ENCODE data around the gene EPB41L4A. TPM values are rescaled to one million over a fixed set of nuclear protein-coding genes. Genes with fewer than 3 reads are reported as not detected.

EPB41L4A gene
- total RNA-seq, 2 donors from 2014 or later = 0.27 TPM; not detected in 1

DNA sequence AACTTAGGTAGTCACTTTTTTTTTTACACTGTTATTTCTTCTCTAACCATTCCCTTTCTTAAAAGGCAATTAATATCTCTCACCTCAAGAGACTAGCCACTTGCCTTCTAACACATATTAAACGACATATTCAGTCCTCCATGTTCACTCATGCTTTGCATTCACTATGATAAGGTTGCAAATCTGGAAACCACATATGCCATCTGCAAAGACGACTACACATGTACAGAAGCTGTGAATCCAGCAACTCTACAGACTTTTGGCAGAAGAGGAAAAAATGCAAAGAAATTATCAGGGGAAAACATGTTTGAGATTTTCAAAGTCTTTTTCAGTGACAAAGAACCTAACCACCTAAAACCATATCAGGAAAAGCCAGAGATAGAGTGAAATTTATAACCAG is 112.1 kb downstream of the EPB41L4A start:
- Mint-ChIP-seq H3K27ac (no peak overlapping the region), H3K9me3 (no peaks in the 10 kb centered on the region), H3K36me3 (no peaks in the 10 kb centered on the region)
- ATAC-seq (no peak), DNase-seq (ENCODE audit: low spot score in 2 of 2) (no peak)

DNA sequence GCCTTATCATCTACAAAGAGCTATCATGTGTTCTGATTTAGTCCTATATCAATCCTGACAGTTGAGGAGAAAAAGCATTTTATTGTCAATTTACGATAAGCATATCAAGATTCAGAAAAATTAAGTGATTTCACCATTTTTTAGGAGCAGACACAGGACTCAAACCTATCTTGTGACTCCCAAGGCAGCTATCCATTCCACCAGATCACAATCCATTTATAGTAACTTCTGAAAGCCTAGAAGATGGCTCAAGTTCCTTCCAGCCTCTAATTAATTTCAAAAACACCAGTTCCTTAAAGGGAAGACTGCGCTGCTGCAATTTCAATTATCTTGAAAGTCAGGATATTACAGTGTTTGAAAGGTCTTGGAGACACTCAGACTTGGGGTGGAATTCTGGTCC is 114.3 kb downstream of the EPB41L4A start:
- Mint-ChIP-seq H3K27ac (no peak overlapping the region), H3K36me3 (no peaks in the 10 kb centered on the region), H3K9me3 (peaks cover 0 to under 1% of the 10 kb centered on the region in 2 donors)
- DNase-seq (ENCODE audit: low spot score in 2 of 2) (no peak), ATAC-seq (no peak)

DNA sequence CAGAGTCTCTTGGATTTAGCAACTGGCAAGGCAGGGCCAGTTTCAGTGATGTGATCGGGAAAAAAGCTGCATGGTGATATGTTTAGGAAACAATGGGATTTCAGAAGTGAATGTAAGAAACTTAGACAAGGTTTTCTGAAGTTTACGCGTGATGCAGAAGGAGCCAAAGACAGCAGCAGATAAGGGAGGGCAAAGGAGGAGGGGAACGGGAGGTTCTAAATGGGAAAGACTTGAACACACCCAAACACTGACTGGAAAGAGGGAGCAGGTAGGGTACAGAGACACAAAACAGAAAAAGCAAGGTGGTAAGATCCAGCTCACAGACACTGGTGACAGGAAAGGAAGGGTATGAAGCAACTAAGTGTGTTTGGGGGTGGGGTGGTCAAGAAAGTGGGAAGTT is 115.4 kb downstream of the EPB41L4A start:
- Mint-ChIP-seq H3K9me3 (peaks cover 6 to 9% of the 10 kb centered on the region in 2 donors), H3K27ac (no peak overlapping the region), H3K36me3 (peaks cover 4 to 6% of the 10 kb centered on the region in 2 donors)
- DNase-seq (ENCODE audit: low spot score in 2 of 2) (no peak), ATAC-seq (no peak)

DNA sequence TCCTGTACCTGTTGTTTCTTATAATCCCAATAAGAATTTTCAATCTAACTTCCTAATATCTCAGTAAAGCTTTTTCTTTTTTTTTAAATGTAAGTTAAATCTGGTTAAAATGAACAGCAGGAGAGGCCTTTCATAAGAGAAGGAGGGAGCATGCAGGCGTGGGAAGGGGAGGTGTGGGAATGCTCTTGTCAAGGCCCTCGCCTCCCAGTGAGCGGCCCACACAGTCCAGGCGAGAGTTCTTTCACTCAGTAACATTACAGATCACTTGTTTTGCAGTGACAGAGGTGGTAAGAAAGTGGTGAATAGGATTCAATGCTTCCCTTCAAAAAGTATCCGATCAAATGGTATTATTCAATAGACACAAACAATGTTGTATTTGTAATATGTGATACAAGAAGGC is 125.0 kb downstream of the EPB41L4A start:
- Mint-ChIP-seq H3K9me3 (peaks cover 12 to 13% of the 10 kb centered on the region in 2 donors), H3K36me3 (peaks cover 6 to 12% of the 10 kb centered on the region in 2 donors), H3K27ac (no peak overlapping the region)
- DNase-seq (ENCODE audit: low spot score in 2 of 2) = no peak
- no peak for ATAC-seq

DNA sequence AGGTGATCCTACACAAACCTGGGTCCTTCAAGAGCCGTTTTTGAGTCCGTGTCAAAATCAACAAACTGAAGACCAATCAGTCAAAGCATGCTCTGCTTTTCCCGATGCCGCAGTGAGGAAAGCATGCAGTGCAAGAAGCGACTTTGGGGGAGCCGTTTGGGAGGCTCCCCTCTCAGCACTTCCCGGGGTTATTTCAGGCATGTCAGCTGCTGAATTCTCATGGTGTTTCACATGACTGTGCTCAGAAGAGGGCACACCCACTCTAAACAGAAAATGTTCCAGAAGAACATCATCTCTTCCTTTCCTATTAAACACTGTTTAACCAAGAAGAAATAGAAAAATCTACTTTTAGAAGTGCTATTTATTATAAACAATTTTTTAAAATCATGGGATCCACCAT is 125.5 kb downstream of the EPB41L4A start:
- peaks cover 7 to 8% of the 10 kb centered on the region in 2 donors for H3K9me3 Mint-ChIP-seq
- ATAC-seq (no peak), DNase-seq (ENCODE audit: low spot score in 2 of 2) (no peak)
- H3K36me3 Mint-ChIP-seq = peaks cover under 1 to 7% of the 10 kb centered on the region in 2 donors
- no peak overlapping the region for H3K27ac Mint-ChIP-seq

DNA sequence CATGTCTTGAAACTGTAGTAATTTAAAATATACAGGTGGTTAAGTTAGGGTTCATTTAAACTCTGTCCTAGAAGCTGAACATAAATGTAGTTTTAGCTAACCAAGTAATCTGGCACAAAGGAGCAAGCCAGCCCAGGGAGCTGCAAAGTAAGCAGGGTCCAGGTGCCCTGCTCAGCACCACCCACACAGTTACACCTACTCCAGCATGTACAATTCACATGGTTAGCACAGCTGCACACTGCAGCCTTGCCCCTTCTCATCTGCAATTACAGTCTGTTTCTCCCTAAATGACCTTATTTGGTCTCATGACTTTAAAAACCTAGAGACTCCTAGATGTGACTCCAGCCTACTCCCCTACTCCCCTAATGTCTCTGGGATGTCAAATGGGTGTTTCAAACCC is 128.4 kb downstream of the EPB41L4A start:
- no peaks in the 10 kb centered on the region for H3K9me3 Mint-ChIP-seq
- no peak overlapping the region for H3K27ac Mint-ChIP-seq
- ATAC-seq (no peak), DNase-seq (ENCODE audit: low spot score in 2 of 2) (no peak)
- no peaks in the 10 kb centered on the region for H3K36me3 Mint-ChIP-seq

DNA sequence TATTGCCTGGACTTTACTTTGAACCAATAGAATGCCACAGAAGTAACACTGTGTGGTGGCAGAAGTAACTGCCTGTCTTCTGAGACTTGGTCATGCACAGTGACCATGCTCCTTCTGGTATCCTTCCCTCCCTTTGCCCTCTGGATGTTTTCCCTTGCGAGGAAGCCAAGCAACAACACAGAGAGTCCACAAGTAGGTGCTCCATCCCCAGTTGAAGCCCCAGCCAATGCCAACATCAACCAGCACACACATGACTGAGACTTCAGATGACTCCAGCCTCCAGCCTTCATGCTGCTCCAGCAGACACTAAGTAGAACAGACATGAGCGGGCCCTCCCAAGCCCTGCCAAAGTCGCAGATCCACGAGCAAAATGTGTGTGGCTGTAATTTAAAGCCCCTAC is 129.6 kb downstream of the EPB41L4A start:
- ATAC-seq (no peak), DNase-seq (ENCODE audit: low spot score in 2 of 2) (no peak)
- H3K27ac Mint-ChIP-seq = no peak overlapping the region
- H3K36me3 Mint-ChIP-seq = no peaks in the 10 kb centered on the region
- no peaks in the 10 kb centered on the region for H3K9me3 Mint-ChIP-seq

DNA sequence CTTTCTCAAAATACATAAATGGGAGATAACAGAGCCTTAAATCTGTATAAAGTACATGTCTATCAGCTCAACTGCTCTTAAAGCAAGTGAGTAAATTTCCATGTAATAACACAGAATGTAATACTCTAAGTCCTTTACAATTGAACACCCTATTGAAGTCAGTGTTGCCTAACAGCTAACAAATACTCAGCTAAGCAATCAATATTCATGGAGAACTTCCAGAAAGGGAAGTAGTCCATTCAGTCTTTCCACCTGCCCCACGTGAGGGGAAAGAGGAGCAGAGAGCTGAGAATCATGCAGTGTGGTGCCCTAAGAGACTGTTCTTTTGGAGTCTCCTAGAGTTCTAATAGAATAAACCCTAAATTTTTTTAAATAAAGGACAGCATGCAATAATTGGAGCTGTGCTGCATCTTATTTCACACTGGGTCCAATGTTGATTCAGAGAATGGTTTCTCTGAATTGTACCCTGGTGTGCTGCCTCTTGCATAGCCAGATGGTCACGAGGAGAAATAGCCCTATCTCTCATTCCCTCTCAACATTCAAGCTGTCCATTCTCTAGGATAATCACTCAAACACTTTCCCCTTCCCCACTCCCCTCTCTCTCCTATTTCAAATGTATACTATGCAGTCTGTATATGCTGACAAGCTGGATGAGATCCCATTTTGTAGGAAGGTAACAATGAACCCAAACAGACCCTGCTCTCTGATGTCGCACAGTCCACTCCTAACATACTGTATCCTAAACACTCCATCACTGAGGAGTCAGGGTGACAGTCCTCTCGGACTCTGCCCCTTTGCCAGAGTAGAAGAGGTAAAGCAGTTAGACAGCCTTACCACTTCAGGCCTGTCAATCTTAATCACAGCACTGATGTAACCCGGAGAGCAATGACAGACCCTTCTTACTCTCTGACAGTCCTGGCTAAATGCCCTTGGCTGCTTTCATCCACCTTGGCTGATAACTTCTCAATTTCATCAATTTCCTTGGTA is 134.8 kb downstream of the EPB41L4A start:
- DNase-seq (ENCODE audit: low spot score in 2 of 2) = no peak

DNA sequence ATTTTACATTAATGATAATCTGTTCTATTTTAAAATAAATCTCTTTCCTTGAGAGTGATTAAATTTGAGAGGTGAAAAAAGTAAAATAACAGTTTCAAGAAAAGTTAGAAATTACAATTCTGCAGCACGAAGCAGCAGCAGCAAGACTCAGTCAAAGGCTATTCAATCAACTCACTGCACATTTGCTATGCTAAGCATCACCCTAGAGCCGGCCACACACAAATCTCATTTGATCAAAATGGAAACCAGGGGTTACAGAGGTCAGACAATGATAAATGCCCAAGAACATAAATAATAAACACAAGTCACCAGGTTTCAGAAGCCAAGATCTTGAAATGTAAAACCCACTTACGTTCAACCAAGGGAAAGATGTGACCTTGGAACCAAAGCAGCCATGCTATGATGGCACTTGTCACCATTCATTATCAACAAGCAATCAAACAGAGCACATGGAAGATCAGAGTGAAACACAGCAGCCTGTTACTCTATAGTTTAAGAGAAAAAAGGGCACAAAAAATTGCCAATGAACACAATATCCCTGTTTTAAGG is 136.0 kb downstream of the EPB41L4A start:
- Mint-ChIP-seq H3K9me3 (no peaks in the 10 kb centered on the region), H3K36me3 (no peaks in the 10 kb centered on the region), H3K27ac (no peak overlapping the region)
- no peak for DNase-seq (ENCODE audit: low spot score in 2 of 2)
- ATAC-seq = no peak

More for the DNA sequence above, 134.8 kb downstream of the EPB41L4A start:
- no peak overlapping the region for H3K27ac Mint-ChIP-seq
- H3K36me3 Mint-ChIP-seq = no peaks in the 10 kb centered on the region
- H3K9me3 Mint-ChIP-seq = no peaks in the 10 kb centered on the region
- ATAC-seq = no peak

DNA sequence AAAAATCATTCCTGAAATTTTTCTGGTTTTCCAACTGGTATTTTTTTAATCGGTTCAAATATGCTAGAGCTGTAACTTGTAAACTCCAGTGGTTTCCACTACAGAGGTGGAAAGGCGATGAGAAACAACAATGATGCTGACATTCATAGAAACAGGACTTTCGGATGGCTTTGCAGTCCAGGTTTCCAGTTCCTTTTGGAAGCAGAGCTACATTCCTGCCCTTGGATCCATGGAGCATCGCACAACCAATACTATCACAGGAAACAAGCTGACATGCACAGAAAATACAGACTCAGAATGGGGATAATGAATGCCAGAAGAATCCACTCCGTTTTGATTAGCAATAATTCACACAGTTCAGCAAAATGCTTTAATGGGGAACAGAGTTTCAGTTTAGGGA is 140.0 kb downstream of the EPB41L4A start:
- no peaks in the 10 kb centered on the region for H3K9me3 Mint-ChIP-seq

DNA sequence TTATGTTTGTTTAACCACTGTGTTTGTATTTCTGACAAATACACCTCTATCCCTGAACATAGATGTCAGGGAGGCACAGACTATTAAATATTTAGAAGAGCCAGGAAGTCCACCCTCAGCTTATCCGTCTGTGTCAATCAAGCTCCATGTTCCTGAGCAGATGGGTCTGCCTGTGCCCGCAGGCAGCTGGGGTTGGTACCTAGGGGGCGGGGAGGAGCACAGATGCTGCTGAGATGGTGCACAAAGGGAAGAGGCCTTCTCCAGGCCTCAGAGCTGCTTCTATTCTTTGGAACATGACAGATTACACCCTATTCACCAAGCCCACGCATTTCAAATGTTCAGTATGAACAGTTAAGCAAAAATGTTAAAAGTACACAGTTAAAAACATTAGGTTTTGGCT is 142.1 kb downstream of the EPB41L4A start:
- no peaks in the 10 kb centered on the region for H3K9me3 Mint-ChIP-seq
- DNase-seq (ENCODE audit: low spot score in 2 of 2) (no peak), ATAC-seq (no peak)
- no peaks in the 10 kb centered on the region for H3K36me3 Mint-ChIP-seq
- no peak overlapping the region for H3K27ac Mint-ChIP-seq

More for the DNA sequence above, 140.0 kb downstream of the EPB41L4A start:
- ATAC-seq (no peak), DNase-seq (ENCODE audit: low spot score in 2 of 2) (no peak)
- Mint-ChIP-seq H3K27ac (no peak overlapping the region), H3K36me3 (no peaks in the 10 kb centered on the region)

DNA sequence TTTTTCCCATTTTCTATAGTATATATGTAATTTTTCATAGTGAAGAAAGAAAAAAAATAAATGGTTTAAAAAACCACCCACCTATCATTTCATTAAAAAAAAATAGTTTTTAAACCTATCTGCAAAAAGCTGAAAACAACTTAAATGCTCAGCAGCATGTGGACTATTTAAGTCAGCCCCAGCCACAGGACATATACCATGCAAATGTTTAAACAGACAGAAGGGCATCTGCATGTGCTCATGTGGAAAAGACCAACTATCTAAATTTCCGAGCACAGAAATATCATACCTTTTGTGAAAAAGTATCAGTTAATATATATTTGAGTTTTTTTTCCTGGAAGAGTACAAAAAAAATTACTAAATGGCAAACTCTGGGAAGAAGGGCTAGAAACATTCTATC is 143.4 kb downstream of the EPB41L4A start:
- Mint-ChIP-seq H3K9me3 (no peaks in the 10 kb centered on the region), H3K27ac (no peak overlapping the region), H3K36me3 (no peaks in the 10 kb centered on the region)
- ATAC-seq (no peak), DNase-seq (ENCODE audit: low spot score in 2 of 2) (no peak)

DNA sequence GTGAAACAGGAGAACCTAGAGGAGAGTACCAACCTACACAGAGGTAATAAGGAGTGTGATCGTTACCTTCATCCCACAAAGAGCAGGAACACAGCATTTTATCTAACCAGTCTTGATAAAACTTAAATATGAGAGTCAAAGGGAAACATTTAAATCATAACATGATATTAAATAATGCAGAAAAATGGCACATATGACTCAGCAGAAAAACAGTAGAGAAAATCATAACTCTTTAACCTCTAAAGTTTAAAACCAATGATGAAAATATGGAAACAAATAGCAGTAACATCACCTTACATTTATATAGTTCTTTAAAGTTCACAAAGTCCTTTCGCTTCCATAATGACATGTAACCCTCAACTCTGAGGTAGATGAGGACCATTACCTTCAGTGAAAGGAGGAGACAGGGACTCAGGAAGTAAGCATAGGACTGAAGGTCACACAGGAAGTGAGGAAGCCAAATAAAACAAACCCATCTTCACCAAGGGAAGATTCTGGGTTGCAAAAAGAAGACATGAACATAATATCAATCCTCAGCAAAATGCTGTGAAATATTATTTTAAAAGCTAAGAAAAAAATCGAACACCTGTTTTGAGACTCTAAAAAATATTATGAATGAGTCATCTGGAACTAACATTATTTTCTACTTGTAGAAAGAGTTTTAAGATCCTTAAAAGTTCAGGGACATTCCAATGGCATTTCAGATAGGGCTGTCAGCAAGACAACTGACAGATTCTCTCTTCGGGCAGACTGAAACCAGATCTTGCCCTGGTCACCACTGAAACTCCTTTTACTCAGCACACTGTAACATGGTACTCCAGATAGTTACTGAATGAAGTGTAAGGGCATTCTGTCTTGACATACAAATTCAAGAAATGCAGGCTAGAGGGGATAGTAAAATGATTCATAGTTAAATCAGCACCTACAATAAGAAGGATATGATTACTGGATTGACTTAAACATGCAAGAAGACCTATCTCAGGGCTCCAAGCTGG is 148.5 kb downstream of the EPB41L4A start:
- peak in 1 of 2 donors; percentile 50 for ATAC-seq
- H3K27ac Mint-ChIP-seq = no peak overlapping the region
- H3K36me3 Mint-ChIP-seq = no peaks in the 10 kb centered on the region
- H3K9me3 Mint-ChIP-seq = no peaks in the 10 kb centered on the region
- DNase-seq (ENCODE audit: low spot score in 2 of 2) = no peak

DNA sequence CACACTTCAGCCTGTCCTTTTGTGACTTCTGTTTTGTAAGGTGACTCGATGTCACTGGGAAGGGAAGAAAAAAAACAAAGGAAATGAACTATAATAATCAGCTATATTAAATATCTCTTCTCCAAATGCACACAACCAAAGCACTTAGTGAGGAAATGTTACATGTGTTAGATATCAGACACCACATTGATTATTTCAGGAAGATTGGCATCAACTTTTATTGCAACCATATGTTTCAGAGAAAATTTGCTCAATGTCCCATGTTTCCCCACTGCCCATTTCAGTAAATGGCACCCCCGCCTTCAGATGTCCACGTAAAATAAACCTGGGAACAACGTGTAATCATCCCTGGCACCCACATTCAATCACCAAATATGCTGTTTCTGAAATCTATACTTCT is 151.8 kb downstream of the EPB41L4A start:
- Mint-ChIP-seq H3K9me3 (no peaks in the 10 kb centered on the region), H3K27ac (no peak overlapping the region), H3K36me3 (no peaks in the 10 kb centered on the region)
- no peak for DNase-seq (ENCODE audit: low spot score in 2 of 2)
- ATAC-seq = no peak

DNA sequence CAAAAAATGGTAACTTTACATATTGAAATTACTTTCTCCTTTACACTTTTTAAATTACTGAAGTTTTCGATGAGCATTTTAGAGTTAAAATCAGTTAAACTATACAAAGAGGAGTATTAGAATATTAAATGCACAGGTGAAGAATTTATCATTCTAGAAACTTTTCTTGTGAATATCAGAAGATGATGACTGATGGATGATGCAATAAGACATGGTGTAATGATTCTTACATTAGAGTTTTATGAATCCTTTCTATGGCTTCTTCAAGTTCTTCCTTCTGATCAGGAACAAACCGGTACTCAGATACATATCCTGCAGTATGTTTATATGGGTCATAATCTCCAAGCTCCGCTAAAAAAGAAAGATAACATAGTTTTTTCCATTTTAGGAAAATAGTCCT is 154.4 kb downstream of the EPB41L4A start:
- ATAC-seq (no peak), DNase-seq (ENCODE audit: low spot score in 2 of 2) (no peak)
- Mint-ChIP-seq H3K27ac (no peak overlapping the region), H3K9me3 (no peaks in the 10 kb centered on the region), H3K36me3 (no peaks in the 10 kb centered on the region)

DNA sequence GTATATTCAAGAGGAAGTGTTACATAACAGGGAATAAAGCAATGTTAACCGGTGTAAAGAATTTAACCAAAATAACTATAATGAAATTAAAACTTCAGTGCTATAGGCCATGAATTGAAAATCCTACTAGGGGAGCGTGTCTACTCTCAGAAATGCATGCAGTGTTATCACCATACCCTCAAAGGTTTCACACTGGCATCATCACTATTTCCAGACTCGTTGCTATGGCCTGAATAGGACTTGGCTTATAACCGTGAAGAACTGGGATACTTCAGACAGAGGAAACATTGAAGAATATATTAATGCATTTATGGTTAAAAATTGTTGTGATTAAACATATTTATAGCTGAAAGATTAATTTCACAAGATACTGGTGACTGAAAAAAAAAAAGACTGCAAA is 154.9 kb downstream of the EPB41L4A start:
- ATAC-seq (no peak), DNase-seq (ENCODE audit: low spot score in 2 of 2) (no peak)
- no peak overlapping the region for H3K27ac Mint-ChIP-seq
- H3K9me3 Mint-ChIP-seq = no peaks in the 10 kb centered on the region
- H3K36me3 Mint-ChIP-seq = no peaks in the 10 kb centered on the region

DNA sequence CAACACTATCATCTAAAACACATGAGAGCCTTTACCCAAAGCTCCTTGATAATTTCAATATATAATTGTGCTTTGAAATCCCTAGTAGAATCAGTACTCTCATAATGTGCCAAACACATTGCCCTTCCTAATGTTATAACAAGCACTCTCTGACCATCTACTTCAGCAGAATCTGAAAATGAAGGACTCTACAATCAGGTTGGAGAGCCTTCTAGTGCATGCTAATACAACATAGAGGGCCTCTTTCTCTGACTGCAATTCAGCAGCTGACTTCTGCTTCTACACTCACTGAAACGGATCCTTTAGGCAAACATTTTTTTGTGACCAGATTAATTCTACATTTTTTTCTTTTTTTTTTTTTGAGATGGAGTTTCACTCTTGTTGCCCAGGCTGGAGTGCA is 155.6 kb downstream of the EPB41L4A start:
- Mint-ChIP-seq H3K36me3 (no peaks in the 10 kb centered on the region), H3K27ac (no peak overlapping the region), H3K9me3 (no peaks in the 10 kb centered on the region)
- DNase-seq (ENCODE audit: low spot score in 2 of 2) (no peak), ATAC-seq (no peak)

Measured in activated naive CD4-positive, alpha-beta T cell treated with anti-CD3 and anti-CD28 coated beads, Interleukin-2, amount 50 U/mL, for 72 hours (primary cell).